A549 (cell line): ENCODE data around the gene UTY.

Experiments
- FOSL2 ChIP-seq, 2 experiments: fragments of 450-650 bp in 1 of 2; fragments of >200 bp in 1 of 2; sonication (Bioruptor Twin) in 1 of 2; formaldehyde crosslinking; IDR thresholded peaks; 2 replicates each; pipeline versions ENCODE4 v1.5.0 to v1.6.1; 2016 to 2020; ENCODE audit warnings: mild to moderate bottlenecking in 1 of 2, moderate library complexity in 1 of 2
- JUN ChIP-seq, 2 experiments: fragments of >200 bp; sonication (Bioruptor Twin); formaldehyde crosslinking; IDR thresholded peaks; 2 replicates in 1 of 2; 3 replicates in 1 of 2; pipeline ENCODE4 v1.6.1; 2016 to 2017
- POLR2A ChIP-seq: IDR thresholded peaks from 2 replicates; pipeline ENCODE4 v1.6.1; 2012; ENCODE audit warnings: mild to moderate bottlenecking, low read length
- RAD21 ChIP-seq, 2 experiments: fragments of >200 bp in 1 of 2; sonication (Bioruptor Twin) in 1 of 2; formaldehyde crosslinking in 1 of 2; IDR thresholded peaks in 1 of 2; conservative IDR thresholded peaks in 1 of 2; 2 replicates in 1 of 2; 3 replicates in 1 of 2; pipeline ENCODE4 v1.6.1; 2012 to 2018; ENCODE audit warnings: inconsistent platforms in 1 of 2
- ZNF302 ChIP-seq: fragments of 250-450 bp; sonication (Bioruptor Pico); IDR thresholded peaks from 2 replicates; pipeline ENCODE4 v1.9.0; 2021; ENCODE audit warnings: inconsistent platforms, mild to moderate bottlenecking, moderate library complexity
- TF ChIP-seq, protein P1 (sequence below): fragments of >200 bp; sonication (Bioruptor Twin); formaldehyde crosslinking; IDR thresholded peaks from 3 replicates; pipeline ENCODE4 v1.5.1; 2016
- TF ChIP-seq, protein P2 (sequence below): fragments of >200 bp; sonication (Bioruptor Twin); formaldehyde crosslinking; IDR thresholded peaks from 3 replicates; pipeline ENCODE4 v1.6.1; 2016

DNA sequence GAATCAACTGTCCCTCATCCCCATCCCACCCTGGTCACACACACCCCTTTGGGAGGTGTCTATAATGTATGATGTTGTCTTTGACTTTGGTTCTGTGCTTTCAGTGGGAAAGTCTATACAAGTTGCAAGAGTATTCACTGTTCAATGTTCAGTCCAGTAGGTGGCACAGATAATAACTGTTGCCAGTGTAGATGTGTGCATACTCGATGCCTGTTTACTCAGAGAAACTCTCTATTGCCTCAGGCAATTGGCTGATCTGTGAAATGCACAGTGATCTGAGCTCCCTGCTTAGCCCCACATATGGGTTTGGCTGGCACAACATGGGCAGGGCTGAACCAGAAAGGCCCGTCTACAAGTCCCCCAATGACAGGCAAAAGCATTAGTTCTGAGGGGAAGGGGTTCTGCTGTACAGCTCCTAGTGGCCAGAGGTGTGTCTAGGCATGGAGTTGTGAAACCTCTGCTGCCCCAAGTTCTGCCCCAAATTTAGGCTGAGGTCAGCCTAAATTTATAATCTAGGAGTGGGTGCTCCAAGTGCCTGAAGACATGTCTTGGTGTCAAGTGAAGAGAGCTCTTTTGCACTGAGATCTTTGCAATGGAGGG is 252.4 kb downstream of the UTY start:
- TF ChIP-seq, protein P1, sequence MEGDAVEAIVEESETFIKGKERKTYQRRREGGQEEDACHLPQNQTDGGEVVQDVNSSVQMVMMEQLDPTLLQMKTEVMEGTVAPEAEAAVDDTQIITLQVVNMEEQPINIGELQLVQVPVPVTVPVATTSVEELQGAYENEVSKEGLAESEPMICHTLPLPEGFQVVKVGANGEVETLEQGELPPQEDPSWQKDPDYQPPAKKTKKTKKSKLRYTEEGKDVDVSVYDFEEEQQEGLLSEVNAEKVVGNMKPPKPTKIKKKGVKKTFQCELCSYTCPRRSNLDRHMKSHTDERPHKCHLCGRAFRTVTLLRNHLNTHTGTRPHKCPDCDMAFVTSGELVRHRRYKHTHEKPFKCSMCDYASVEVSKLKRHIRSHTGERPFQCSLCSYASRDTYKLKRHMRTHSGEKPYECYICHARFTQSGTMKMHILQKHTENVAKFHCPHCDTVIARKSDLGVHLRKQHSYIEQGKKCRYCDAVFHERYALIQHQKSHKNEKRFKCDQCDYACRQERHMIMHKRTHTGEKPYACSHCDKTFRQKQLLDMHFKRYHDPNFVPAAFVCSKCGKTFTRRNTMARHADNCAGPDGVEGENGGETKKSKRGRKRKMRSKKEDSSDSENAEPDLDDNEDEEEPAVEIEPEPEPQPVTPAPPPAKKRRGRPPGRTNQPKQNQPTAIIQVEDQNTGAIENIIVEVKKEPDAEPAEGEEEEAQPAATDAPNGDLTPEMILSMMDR, result no peak
- no peak for TF ChIP-seq RAD21 (conservative IDR thresholded peaks at IDR 0.05 in 1 of 2, IDR thresholded peaks at IDR 0.05 in 1 of 2)
- TF ChIP-seq, protein P2, sequence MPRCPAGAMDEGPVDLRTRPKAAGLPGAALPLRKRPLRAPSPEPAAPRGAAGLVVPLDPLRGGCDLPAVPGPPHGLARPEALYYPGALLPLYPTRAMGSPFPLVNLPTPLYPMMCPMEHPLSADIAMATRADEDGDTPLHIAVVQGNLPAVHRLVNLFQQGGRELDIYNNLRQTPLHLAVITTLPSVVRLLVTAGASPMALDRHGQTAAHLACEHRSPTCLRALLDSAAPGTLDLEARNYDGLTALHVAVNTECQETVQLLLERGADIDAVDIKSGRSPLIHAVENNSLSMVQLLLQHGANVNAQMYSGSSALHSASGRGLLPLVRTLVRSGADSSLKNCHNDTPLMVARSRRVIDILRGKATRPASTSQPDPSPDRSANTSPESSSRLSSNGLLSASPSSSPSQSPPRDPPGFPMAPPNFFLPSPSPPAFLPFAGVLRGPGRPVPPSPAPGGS, result no peak
- TF ChIP-seq JUN (IDR thresholded peaks at IDR 0.05), result no peak
- TF ChIP-seq POLR2A, result no peak
- no peak for TF ChIP-seq FOSL2 (IDR thresholded peaks at IDR 0.05)
- no peak for TF ChIP-seq FOSL2 (CRISPR knock-in tag; IDR thresholded peaks at IDR 0.05)
- TF ChIP-seq ZNF302 (CRISPR knock-in tag), result no peak
